Activated T-helper 1 cell treated with anti-CD3 and anti-CD28 coated beads, Interleukin-12 subunit alpha, Interleukin-12 subunit beta, Interleukin-2, Interleukin-4 antibody, amounts not matched to agents 30 ng/mL and 10 ng/mL and 1 ng/mL, durations not matched to agents 14 hours and 24 hours and 36 hours (primary cell): ENCODE data around the gene DOCK11. TPM values are rescaled to one million over a fixed set of nuclear protein-coding genes. Genes with fewer than 3 reads are reported as not detected.

ENCODE experiments used
- DNase-seq: peaks from one replicate; pipeline ENCODE4 v3.0.0; 2021; ENCODE audit warnings: low spot score
- H3K27ac Mint-ChIP-seq: one replicate; pipeline ENCODE4 v1.8.0; 2021; ENCODE audit warnings: mild to moderate bottlenecking, mixed read lengths
- H3K27me3 Mint-ChIP-seq: one replicate; pipeline ENCODE4 v1.8.0; 2022; ENCODE audit warnings: mild to moderate bottlenecking, moderate library complexity, mixed read lengths; ENCODE audit not compliant: insufficient read depth
- H3K36me3 Mint-ChIP-seq: one replicate; pipeline ENCODE4 v1.8.0; 2021; ENCODE audit warnings: low read depth, mixed read lengths
- H3K4me1 Mint-ChIP-seq: one replicate; pipeline ENCODE4 v1.8.0; 2021; ENCODE audit warnings: low read depth, mixed read lengths
- H3K4me3 Mint-ChIP-seq: one replicate; pipeline ENCODE4 v1.8.0; 2021; ENCODE audit warnings: mild to moderate bottlenecking, moderate library complexity, mixed read lengths
- H3K9me3 Mint-ChIP-seq: one replicate; pipeline ENCODE4 v1.8.0; 2021; ENCODE audit warnings: mixed read lengths
- intact Hi-C: fragments of 100-400 bp; cut with micrococcal nuclease; formaldehyde crosslinking; loops from one replicate; pipeline ENCODE4 v1.15.1; 2024
- total RNA-seq: library from RNA; stranded (reverse); gene quantifications from 2 replicates; pipeline ENCODE4 v1.2.3, GENCODE V29; 2022

Gene DOCK11
- total RNA-seq, 1 donor from 2014 or later: 28.6 TPM

DNA sequence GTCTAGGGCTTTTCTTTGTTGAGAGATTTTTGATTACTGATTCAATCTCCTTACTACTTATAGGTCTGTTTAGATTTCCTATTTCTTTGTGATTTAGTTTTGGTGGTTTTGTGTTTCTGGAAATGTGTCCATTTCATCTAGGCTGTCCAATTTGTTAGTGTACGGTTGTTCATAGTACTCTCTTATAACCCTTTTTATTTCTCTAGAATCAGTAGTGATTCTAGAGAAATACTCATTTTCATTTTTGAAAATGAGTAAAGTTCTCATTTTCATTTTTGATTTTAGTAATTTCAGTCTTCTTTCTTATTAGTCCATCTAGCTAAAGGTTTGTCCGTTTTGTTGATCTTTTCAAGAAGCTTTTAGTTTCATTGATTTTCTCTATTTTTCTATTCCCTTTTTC lies 239.3 kb downstream of the DOCK11 start:
- Mint-ChIP-seq H3K4me1 (peaks cover 7% of the 10 kb centered on the region), H3K27me3 (peaks cover 10% of the 10 kb centered on the region), H3K27ac (no peak overlapping the region), H3K9me3 (peaks cover 4% of the 10 kb centered on the region), H3K4me3 (no peak overlapping the region), H3K36me3 (peaks cover 3% of the 10 kb centered on the region)
- DNase-seq: no peak
- intact Hi-C loops: no loop called here

Other genes with a start within 250 kb of the DOCK11 start
- 10.0 and 11.3 TPM in 2 replicates for gene WDR44, start 149.7 kb upstream of the DOCK11 start, total RNA-seq
- 0.57 and 0.73 TPM in 2 replicates for gene IL13RA1, start 231.8 kb downstream of the DOCK11 start, total RNA-seq